ENCODE results near the gene SH3GL1. TPM values are rescaled to one million over a fixed set of nuclear protein-coding genes. Genes with fewer than 3 reads are reported as not detected.
"Not testable (repeated sequence)": the region's sequence is repeated elsewhere in the genome, so short reads cannot be mapped to it uniquely, and the experiment has no call there.

Gene SH3GL1
- total RNA-seq, 2 experiments from 2014 or later, result 38.1 to 42.0 TPM

GRCh38 chr19:4338441-4339355, 61.6 kb downstream of the SH3GL1 start, which contains the start of gene STAP2:
Gene STAP2 (minus strand): TSS chr19:4338827. CDS start chr19:4338753, 74 bp downstream.
- CTCF ChIA-PET, result interaction anchor here (0.6 to 1.7 kb wide), 3 partner anchors 13 to 62 kb away, joined by 3 to 4 read pairs (median 3); partner anchors contain the start of gene SH3GL1
- H3K4me1 Mint-ChIP-seq (ENCODE audit: low read depth), result peaks cover 18% of the 10 kb centered on the region
- H3K9me3 Mint-ChIP-seq, result peaks cover 3% of the 10 kb centered on the region
- DNase-seq, result peak; percentile 43
- POLR2A ChIA-PET, result interaction anchor here (0.6 kb wide), 1 partner anchor 10 kb away, joined by 3 read pairs; no protein-coding TSS in a partner anchor
- intact Hi-C loops (cut with micrococcal nuclease), result no loop called here
- peak within 1 kb of the TSS; percentile 64 for H3K27ac Mint-ChIP-seq
- H3K36me3 Mint-ChIP-seq, result peaks cover 9% of the 10 kb centered on the region
- H3K27me3 Mint-ChIP-seq, result no peaks in the 10 kb centered on the region
- H3K4me3 Mint-ChIP-seq, result peak within 1 kb of the TSS; percentile 73

GRCh38 chr19:4337906-4338440, 62.4 kb downstream of the SH3GL1 start:
- H3K27me3 Mint-ChIP-seq, result no peaks in the 10 kb centered on the region
- peaks cover 18% of the 10 kb centered on the region for H3K4me1 Mint-ChIP-seq (ENCODE audit: low read depth)
- intact Hi-C loops (cut with micrococcal nuclease), result no loop called here
- H3K9me3 Mint-ChIP-seq, result peaks cover 3% of the 10 kb centered on the region
- peaks cover 9% of the 10 kb centered on the region for H3K36me3 Mint-ChIP-seq
- H3K27ac Mint-ChIP-seq, result peak overlapping the region; percentile 64
- CTCF ChIA-PET, result interaction anchor here (0.7 to 1.7 kb wide), 2 partner anchors 14 to 62 kb away, joined by 3 to 4 read pairs; partner anchors contain the start of gene SH3GL1
- peak overlapping the region; percentile 73 for H3K4me3 Mint-ChIP-seq
- no peak for DNase-seq
- POLR2A ChIA-PET, result interaction anchor here (0.6 kb wide), 1 partner anchor 10 kb away, joined by 3 read pairs; no protein-coding TSS in a partner anchor

- Mint-ChIP-seq H3K27me3 (no peaks in the 10 kb centered on the region), H3K36me3 (peaks cover 9% of the 10 kb centered on the region), H3K4me3 (no peak overlapping the region), H3K27ac (no peak overlapping the region), H3K4me1 (ENCODE audit: low read depth) (peaks cover 15% of the 10 kb centered on the region), H3K9me3 (peaks cover 3% of the 10 kb centered on the region)
- POLR2A ChIA-PET, result no interaction called here
- intact Hi-C loops (cut with micrococcal nuclease), result no loop called here
- CTCF ChIA-PET, result no interaction called here
- no peak for DNase-seq
These were observed 65.3 kb downstream of the SH3GL1 start for GRCh38 chr19:4334929-4335570.

- no peak for DNase-seq
- Mint-ChIP-seq H3K4me1 (ENCODE audit: low read depth) (peaks cover 26% of the 10 kb centered on the region), H3K9me3 (peaks cover under 1% of the 10 kb centered on the region), H3K36me3 (peaks cover 7% of the 10 kb centered on the region), H3K27me3 (peaks cover 3% of the 10 kb centered on the region), H3K4me3 (peak overlapping the region; percentile 50), H3K27ac (no peak overlapping the region)
- CTCF ChIA-PET, result interaction anchor here (1.5 kb wide), 1 partner anchor 63 kb away, joined by 4 read pairs; no protein-coding TSS in a partner anchor
- POLR2A ChIA-PET, result interaction anchor here (1.1 kb wide), 1 partner anchor 13 kb away, joined by 3 read pairs; no protein-coding TSS in a partner anchor
- intact Hi-C loops (cut with micrococcal nuclease), result no loop called here
These were observed 70.5 kb downstream of the SH3GL1 start for GRCh38 chr19:4329858-4330257.

- peak; percentile 52 for DNase-seq
- peaks cover 26% of the 10 kb centered on the region for H3K4me1 Mint-ChIP-seq (ENCODE audit: low read depth)
- intact Hi-C loops (cut with micrococcal nuclease), result loop anchor here (1.0 kb wide), 3 partner anchors 14 to 142 kb away; partner anchors contain the start of genes CHAF1A and MPND
- CTCF ChIA-PET, result interaction anchor here (1.5 kb wide), 1 partner anchor 62 kb away, joined by 4 read pairs; no protein-coding TSS in a partner anchor
- peak overlapping the region; percentile 85 for H3K4me3 Mint-ChIP-seq
- H3K27ac Mint-ChIP-seq, result peak overlapping the region; percentile 81
- not testable (repeated sequence) for H3K36me3 Mint-ChIP-seq, H3K9me3 Mint-ChIP-seq, H3K27me3 Mint-ChIP-seq
- POLR2A ChIA-PET, result interaction anchor here (1.0 to 1.3 kb wide), 2 partner anchors 9 to 73 kb away, joined by 3 to 4 read pairs; partner anchors contain the start of gene CHAF1A
These were observed 71.2 kb downstream of the SH3GL1 start for GRCh38 chr19:4328991-4329681.

- CTCF ChIA-PET, result interaction anchor here (0.8 to 1.3 kb wide), 4 partner anchors 8 to 72 kb away, joined by 3 to 11 read pairs (median 8); partner anchors contain the start of genes MPND and SH3GL1
- peak; percentile 98 for DNase-seq
- Mint-ChIP-seq H3K27me3 (peaks cover 3% of the 10 kb centered on the region), H3K27ac (peak overlapping the region; percentile 81), H3K4me1 (ENCODE audit: low read depth) (peaks cover 26% of the 10 kb centered on the region), H3K4me3 (peak overlapping the region; percentile 85), H3K36me3 (peaks cover 4% of the 10 kb centered on the region), H3K9me3 (no peaks in the 10 kb centered on the region)
- POLR2A ChIA-PET, result interaction anchor here (0.5 to 1.3 kb wide), 5 partner anchors 10 to 84 kb away, joined by 3 to 12 read pairs (median 3); partner anchors contain the start of genes CHAF1A and MPND
- intact Hi-C loops (cut with micrococcal nuclease), result loop anchor here (1.0 kb wide), 3 partner anchors 15 to 143 kb away; partner anchors contain the start of genes CHAF1A and MPND
These were observed 71.9 kb downstream of the SH3GL1 start for GRCh38 chr19:4328243-4328990.

GRCh38 chr19:4327877-4328242, 72.5 kb downstream of the SH3GL1 start:
- Mint-ChIP-seq H3K4me3 (peak overlapping the region; percentile 85), H3K36me3 (peaks cover 4% of the 10 kb centered on the region), H3K4me1 (ENCODE audit: low read depth) (peaks cover 26% of the 10 kb centered on the region), H3K9me3 (no peaks in the 10 kb centered on the region), H3K27me3 (peaks cover 3% of the 10 kb centered on the region), H3K27ac (no peak overlapping the region)
- intact Hi-C loops (cut with micrococcal nuclease), result loop anchor here (1.0 kb wide), 3 partner anchors 15 to 143 kb away; partner anchors contain the start of genes CHAF1A and MPND
- ChIA-PET CTCF (interaction anchor here (0.8 to 1.3 kb wide), 4 partner anchors 9 to 73 kb away, joined by 3 to 11 read pairs (median 8); partner anchors contain the start of genes MPND and SH3GL1), POLR2A (interaction anchor here (0.9 to 1.3 kb wide), 4 partner anchors 10 to 74 kb away, joined by 3 to 12 read pairs (median 4); partner anchors contain the start of genes CHAF1A and MPND)
- no peak for DNase-seq

- H3K4me1 Mint-ChIP-seq (ENCODE audit: low read depth), result peaks cover 26% of the 10 kb centered on the region
- H3K27ac Mint-ChIP-seq, result no peak overlapping the region
- peak; percentile 89 for DNase-seq
- ChIA-PET CTCF (interaction anchor here (0.8 to 1.3 kb wide), 4 partner anchors 10 to 73 kb away, joined by 3 to 11 read pairs (median 8); partner anchors contain the start of genes MPND and SH3GL1), POLR2A (interaction anchor here (1.0 to 1.3 kb wide), 2 partner anchors 16 to 75 kb away, joined by 4 to 12 read pairs; partner anchors contain the start of genes CHAF1A and MPND)
- peaks cover 3% of the 10 kb centered on the region for H3K27me3 Mint-ChIP-seq
- H3K4me3 Mint-ChIP-seq, result peak overlapping the region; percentile 85
- intact Hi-C loops (cut with micrococcal nuclease), result no loop called here
- peaks cover 4% of the 10 kb centered on the region for H3K36me3 Mint-ChIP-seq
- no peaks in the 10 kb centered on the region for H3K9me3 Mint-ChIP-seq
These were observed 73.0 kb downstream of the SH3GL1 start for GRCh38 chr19:4327252-4327876.

- no peaks in the 10 kb centered on the region for H3K9me3 Mint-ChIP-seq
- DNase-seq, result peak; percentile 20
- POLR2A ChIA-PET, result no interaction called here
- intact Hi-C loops (cut with micrococcal nuclease), result no loop called here
- CTCF ChIA-PET, result no interaction called here
- peaks cover 3% of the 10 kb centered on the region for H3K27me3 Mint-ChIP-seq
- H3K4me3 Mint-ChIP-seq, result peak overlapping the region; percentile 85
- H3K27ac Mint-ChIP-seq, result no peak overlapping the region
- H3K4me1 Mint-ChIP-seq (ENCODE audit: low read depth), result peaks cover 26% of the 10 kb centered on the region
- H3K36me3 Mint-ChIP-seq, result peaks cover 4% of the 10 kb centered on the region
These were observed 73.5 kb downstream of the SH3GL1 start for GRCh38 chr19:4326837-4327251.

GRCh38 chr19:4326215-4326836, 74.0 kb downstream of the SH3GL1 start:
- Mint-ChIP-seq H3K9me3 (no peaks in the 10 kb centered on the region), H3K4me1 (ENCODE audit: low read depth) (peaks cover 26% of the 10 kb centered on the region), H3K27me3 (peaks cover 3% of the 10 kb centered on the region), H3K36me3 (peaks cover 4% of the 10 kb centered on the region), H3K4me3 (no peak overlapping the region), H3K27ac (no peak overlapping the region)
- CTCF ChIA-PET, result no interaction called here
- POLR2A ChIA-PET, result no interaction called here
- DNase-seq, result no peak
- intact Hi-C loops (cut with micrococcal nuclease), result no loop called here
